GM10266 (cell line): Measurements from ENCODE around the gene UIMC1.
"Not testable (repeated sequence)": the region's sequence is repeated elsewhere in the genome, so short reads cannot be mapped to it uniquely, and the experiment has no call there.

ENCODE experiments used
- DNase-seq: peaks from one replicate; pipeline ENCODE4 v3.0.0; 2012; ENCODE audit errors: extremely low spot score
- CTCF ChIP-seq: IDR thresholded peaks from 2 replicates; pipeline ENCODE4 v1.5.1; 2012; ENCODE audit warnings: mild to moderate bottlenecking, low read depth; ENCODE audit not compliant: control insufficient read depth, insufficient read depth; ENCODE audit errors: missing control alignments

UIMC1 gene

DNA sequence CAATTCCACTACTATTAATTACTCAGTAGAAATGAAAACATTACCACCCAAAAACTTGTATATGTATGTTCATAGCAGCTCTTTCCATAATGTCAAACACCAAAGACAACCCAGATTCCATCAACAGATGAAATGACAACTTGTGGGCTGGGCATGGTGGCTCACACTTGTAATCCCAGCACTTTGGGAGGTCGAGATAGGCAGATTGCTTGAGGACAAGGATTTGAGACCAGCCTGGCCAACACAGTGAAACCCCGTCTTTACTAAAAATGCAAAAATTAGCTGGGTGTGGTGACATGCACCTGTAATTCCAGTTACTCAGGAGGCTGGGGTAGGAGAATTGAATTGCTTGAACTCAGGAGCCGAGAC is 11.5 kb downstream of the UIMC1 start:
- no peak for TF ChIP-seq CTCF
- no peak for DNase-seq

- no peak for TF ChIP-seq CTCF
- DNase-seq = no peak
Measured at GRCh38 chr5:176994460-176995121, 12.0 kb downstream of the UIMC1 start.

- DNase-seq = not testable (repeated sequence)
Measured at GRCh38 chr5:176993081-176993480, 13.5 kb downstream of the UIMC1 start.

DNA sequence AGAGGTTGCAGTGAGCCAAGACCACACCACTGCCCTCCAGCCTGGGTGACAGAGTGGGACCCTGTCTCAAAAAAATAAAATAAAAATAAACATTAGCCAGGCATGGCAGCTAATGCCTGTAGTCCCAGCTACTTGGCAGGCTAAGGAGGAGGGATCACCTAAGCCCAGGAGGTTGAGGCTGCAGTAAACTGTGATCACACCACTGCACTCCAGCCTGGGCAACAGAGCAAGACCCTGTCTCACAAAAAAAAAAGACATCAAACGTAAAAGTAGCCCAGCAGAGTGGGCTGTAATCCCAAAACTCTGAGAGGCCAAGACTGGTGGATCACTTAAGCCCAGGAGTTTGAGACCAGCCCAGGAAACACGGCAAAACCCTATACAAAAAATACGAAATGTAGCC is 19.0 kb downstream of the UIMC1 start:
- TF ChIP-seq CTCF = no peak
- no peak for DNase-seq

DNA sequence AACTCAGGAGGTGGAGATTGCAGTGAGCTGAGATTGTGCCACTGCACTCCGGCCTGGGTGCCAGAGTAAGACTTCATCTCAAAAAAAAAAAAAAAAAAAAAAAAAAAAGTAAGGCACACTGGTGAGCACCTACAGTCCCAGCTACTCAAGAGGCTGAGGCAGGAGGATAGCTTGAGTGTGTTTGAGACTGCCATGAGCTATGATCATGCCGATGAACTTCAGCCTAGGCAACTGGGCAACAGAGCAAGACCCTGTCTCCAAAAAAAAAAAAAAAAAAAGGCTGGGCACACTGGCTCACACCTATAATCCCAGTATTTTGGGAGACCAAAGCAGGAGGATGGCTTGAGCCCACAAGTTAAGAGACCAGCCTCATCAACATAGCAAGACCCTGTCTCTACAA is 20.3 kb downstream of the UIMC1 start:
- DNase-seq = no peak

GRCh38 chr5:176985516-176985915 is 21.1 kb downstream of the UIMC1 start:
- TF ChIP-seq CTCF = no peak
- DNase-seq = no peak

More for the DNA sequence above, 20.3 kb downstream of the UIMC1 start:
- TF ChIP-seq CTCF = no peak

DNA sequence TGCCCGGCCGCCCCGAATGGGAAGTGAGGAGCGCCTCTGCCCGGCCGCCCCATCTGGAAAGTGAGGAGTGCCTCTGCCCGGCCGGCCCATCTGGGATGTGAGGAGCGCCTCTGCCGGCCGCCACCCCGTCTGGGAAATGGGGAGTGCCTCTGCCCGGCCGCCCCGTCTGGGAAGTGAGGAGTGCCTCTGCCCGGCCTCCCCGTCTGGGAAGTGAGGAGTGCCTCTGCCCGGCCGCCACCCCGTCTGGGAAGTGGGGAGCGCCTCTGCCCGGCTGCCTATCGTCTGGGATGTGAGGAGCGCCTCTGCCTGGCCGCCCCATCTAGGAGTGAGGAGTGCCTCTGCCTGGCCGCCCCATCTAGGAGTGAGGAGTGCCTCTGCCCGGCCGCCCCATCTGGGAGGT is 22.4 kb downstream of the UIMC1 start:
- DNase-seq = not testable (repeated sequence)

DNA sequence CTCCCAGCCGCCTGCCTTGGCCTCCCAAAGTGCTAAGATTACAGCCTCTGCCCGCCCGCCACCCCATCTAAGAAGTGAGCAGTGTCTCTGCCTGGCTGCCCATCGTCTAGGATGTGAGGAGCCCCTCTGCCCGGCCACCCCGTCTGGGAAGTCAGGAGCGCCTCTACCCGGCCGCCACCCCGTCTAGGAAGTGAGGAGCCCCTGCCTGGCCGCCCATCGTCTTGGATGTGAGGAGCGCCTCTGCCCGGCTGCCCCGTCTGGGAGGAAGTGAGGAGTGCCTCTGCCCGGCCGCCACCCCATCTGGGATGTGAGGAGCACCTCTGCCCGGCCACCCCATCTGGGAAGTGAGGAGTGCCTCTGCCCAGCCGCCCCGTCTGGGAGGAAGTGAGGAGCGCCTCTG is 23.0 kb downstream of the UIMC1 start:
- DNase-seq = not testable (repeated sequence)

- not testable (repeated sequence) for DNase-seq
Measured at GRCh38 chr5:176983112-176983511, 23.5 kb downstream of the UIMC1 start.

DNA sequence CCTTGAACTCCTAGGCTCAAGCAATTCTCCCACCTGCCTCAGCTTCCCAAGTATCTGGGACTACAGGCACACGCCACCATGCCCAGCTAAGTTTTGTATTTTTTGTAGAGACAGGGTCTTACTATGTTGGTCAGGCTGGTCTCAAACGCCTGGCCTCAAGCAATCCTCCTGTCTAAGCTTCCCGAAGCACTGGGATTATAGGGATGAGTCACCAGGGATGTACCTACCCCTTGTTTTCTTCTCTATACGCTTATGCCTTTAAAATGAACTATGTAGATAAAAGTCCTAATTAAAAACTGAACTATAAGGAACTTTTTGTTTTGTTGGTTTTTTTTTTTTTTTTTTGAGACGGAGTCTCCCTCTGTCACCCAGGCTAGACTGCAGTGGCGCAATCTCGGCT is 25.8 kb downstream of the UIMC1 start:
- no peak for TF ChIP-seq CTCF
- DNase-seq = no peak
